ENCODE results near the gene EFCAB6. TPM values are rescaled to one million over a fixed set of nuclear protein-coding genes. Genes with fewer than 3 reads are reported as not detected.

Gene EFCAB6
- total RNA-seq, 1 experiment from 2014 or later = 0.94 TPM

DNA sequence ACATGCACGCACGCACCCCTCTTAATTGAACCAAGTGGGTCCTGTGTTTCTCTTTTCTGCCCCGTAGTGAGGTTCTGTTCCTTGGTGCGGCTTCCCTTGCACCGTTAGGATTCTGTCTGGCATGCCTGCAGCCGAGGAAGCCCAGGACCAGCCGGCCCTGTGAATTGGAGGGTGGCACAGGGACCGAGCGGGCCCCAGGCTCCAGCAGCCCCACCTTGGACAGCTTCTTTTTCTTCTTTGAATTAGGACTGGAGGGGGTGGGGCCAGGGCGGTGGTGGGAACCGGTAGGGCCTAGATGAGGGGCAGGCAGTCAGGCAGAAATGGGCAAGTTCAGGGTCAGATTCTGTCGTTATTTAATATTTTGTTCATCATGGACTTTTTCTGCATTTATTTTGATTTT, 305.6 kb downstream of the EFCAB6 start (continued):
- TF ChIP-seq IRF1 (CRISPR knock-in tag; IDR thresholded peaks at IDR 0.05) (no peak), SOX15 (CRISPR knock-in tag; IDR thresholded peaks at IDR 0.05) (no peak)

DNA sequence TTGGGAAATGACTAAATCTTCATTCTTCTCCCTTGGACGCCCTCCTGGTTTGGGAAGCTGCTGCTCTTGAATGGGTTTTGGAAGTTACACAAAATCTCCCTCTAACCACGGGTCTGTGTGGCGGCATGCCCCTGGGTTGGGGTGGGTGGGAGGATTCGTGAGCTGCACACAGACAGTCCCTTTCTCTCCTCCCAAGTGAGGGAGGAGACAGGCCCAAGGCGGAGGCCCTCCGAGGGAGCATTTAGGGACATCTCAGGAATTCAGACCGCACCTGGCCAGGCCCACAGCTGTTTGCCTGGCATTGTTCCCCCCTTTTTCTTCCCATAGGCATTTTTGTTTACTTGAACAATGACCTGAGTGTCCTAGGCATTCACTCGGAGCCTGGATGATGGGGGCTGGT, 306.2 kb downstream of the EFCAB6 start:
- no peak for DNase-seq (ENCODE audit: low spot score)
- Mint-ChIP-seq H3K27ac (no peak overlapping the region), H3K9me3 (no peaks in the 10 kb centered on the region), H3K27me3 (ENCODE audit: low read depth) (no peaks in the 10 kb centered on the region), H3K4me1 (no peaks in the 10 kb centered on the region), H3K4me3 (no peak overlapping the region), H3K36me3 (no peaks in the 10 kb centered on the region)
- ChIA-PET CTCF (interaction anchor here (1.4 kb wide), 1 partner anchor 10 kb away, joined by 8 read pairs; no protein-coding TSS in a partner anchor), POLR2A (no interaction called here)
- TF ChIP-seq ELF4 (CRISPR knock-in tag; IDR thresholded peaks at IDR 0.05; ENCODE audit: low read depth) (no peak), MXD4 (CRISPR knock-in tag; IDR thresholded peaks at IDR 0.05; ENCODE audit: borderline replicate concordance) (no peak), ATF6 (CRISPR knock-in tag; IDR thresholded peaks at IDR 0.05) (no peak), EMX1 (CRISPR knock-in tag; IDR thresholded peaks at IDR 0.05) (no peak), MYBL2 (CRISPR knock-in tag; IDR thresholded peaks at IDR 0.05) (no peak), ATF1 (CRISPR knock-in tag; IDR thresholded peaks at IDR 0.05) (no peak), ZNF219 (CRISPR knock-in tag; IDR thresholded peaks at IDR 0.05; ENCODE audit: borderline replicate concordance) (no peak), GABPB1 (CRISPR knock-in tag; IDR thresholded peaks at IDR 0.05) (no peak), ZNF232 (CRISPR knock-in tag; IDR thresholded peaks at IDR 0.05) (no peak), ESRRA (CRISPR knock-in tag; IDR thresholded peaks at IDR 0.05; ENCODE audit: borderline replicate concordance) (no peak), HMGA2 (CRISPR knock-in tag; IDR thresholded peaks at IDR 0.05) (no peak), ZNF317 (CRISPR knock-in tag; IDR thresholded peaks at IDR 0.05; ENCODE audit: borderline replicate concordance, low read depth) (no peak), MAX (CRISPR knock-in tag; IDR thresholded peaks at IDR 0.05) (no peak), RORB (CRISPR knock-in tag; IDR thresholded peaks at IDR 0.05) (no peak), SOX15 (CRISPR knock-in tag; IDR thresholded peaks at IDR 0.05) (no peak), CREB1 (CRISPR knock-in tag; IDR thresholded peaks at IDR 0.05) (no peak)
- TF ChIP-seq, protein P1, sequence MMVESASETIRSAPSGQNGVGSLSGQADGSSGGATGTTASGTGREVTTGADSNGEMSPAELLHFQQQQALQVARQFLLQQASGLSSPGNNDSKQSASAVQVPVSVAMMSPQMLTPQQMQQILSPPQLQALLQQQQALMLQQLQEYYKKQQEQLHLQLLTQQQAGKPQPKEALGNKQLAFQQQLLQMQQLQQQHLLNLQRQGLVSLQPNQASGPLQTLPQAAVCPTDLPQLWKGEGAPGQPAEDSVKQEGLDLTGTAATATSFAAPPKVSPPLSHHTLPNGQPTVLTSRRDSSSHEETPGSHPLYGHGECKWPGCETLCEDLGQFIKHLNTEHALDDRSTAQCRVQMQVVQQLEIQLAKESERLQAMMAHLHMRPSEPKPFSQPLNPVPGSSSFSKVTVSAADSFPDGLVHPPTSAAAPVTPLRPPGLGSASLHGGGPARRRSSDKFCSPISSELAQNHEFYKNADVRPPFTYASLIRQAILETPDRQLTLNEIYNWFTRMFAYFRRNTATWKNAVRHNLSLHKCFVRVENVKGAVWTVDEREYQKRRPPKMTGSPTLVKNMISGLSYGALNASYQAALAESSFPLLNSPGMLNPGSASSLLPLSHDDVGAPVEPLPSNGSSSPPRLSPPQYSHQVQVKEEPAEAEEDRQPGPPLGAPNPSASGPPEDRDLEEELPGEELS (CRISPR knock-in tag; IDR thresholded peaks at IDR 0.05) = no peak
- TF ChIP-seq, protein P2, sequence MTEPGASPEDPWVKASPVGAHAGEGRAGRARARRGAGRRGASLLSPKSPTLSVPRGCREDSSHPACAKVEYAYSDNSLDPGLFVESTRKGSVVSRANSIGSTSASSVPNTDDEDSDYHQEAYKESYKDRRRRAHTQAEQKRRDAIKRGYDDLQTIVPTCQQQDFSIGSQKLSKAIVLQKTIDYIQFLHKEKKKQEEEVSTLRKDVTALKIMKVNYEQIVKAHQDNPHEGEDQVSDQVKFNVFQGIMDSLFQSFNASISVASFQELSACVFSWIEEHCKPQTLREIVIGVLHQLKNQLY (CRISPR knock-in tag; IDR thresholded peaks at IDR 0.05) = no peak
- no peak for ATAC-seq

DNA sequence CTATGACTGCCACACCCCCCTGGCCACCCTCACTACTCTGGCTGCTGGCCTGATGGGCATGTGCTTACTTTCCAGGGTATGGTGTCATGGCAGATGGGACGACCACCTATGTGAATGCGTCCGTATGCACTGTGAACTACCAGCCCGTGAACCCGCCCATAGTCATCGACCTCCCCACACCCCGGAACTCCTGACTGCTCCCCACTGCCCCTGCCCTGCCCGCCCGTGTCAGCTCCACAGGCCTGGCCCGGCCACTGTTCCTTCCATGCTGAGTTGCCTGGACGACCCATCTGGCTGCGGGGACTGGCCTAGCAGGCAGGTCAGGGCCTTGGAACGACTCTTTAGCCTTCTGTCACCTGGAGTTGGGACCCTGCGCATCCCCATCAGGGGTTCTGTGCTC, 306.7 kb downstream of the EFCAB6 start:
- H3K4me3 Mint-ChIP-seq = no peak overlapping the region
- H3K27me3 Mint-ChIP-seq (ENCODE audit: low read depth) = no peaks in the 10 kb centered on the region
- no peaks in the 10 kb centered on the region for H3K36me3 Mint-ChIP-seq
- TF ChIP-seq, protein P3, sequence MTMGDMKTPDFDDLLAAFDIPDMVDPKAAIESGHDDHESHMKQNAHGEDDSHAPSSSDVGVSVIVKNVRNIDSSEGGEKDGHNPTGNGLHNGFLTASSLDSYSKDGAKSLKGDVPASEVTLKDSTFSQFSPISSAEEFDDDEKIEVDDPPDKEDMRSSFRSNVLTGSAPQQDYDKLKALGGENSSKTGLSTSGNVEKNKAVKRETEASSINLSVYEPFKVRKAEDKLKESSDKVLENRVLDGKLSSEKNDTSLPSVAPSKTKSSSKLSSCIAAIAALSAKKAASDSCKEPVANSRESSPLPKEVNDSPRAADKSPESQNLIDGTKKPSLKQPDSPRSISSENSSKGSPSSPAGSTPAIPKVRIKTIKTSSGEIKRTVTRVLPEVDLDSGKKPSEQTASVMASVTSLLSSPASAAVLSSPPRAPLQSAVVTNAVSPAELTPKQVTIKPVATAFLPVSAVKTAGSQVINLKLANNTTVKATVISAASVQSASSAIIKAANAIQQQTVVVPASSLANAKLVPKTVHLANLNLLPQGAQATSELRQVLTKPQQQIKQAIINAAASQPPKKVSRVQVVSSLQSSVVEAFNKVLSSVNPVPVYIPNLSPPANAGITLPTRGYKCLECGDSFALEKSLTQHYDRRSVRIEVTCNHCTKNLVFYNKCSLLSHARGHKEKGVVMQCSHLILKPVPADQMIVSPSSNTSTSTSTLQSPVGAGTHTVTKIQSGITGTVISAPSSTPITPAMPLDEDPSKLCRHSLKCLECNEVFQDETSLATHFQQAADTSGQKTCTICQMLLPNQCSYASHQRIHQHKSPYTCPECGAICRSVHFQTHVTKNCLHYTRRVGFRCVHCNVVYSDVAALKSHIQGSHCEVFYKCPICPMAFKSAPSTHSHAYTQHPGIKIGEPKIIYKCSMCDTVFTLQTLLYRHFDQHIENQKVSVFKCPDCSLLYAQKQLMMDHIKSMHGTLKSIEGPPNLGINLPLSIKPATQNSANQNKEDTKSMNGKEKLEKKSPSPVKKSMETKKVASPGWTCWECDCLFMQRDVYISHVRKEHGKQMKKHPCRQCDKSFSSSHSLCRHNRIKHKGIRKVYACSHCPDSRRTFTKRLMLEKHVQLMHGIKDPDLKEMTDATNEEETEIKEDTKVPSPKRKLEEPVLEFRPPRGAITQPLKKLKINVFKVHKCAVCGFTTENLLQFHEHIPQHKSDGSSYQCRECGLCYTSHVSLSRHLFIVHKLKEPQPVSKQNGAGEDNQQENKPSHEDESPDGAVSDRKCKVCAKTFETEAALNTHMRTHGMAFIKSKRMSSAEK (CRISPR knock-in tag; IDR thresholded peaks at IDR 0.05; ENCODE audit: borderline replicate concordance) = no peak
- TF ChIP-seq ZNF121 (CRISPR knock-in tag; IDR thresholded peaks at IDR 0.05) (no peak), TEAD1 (CRISPR knock-in tag; IDR thresholded peaks at IDR 0.05) (no peak), FOXJ3 (CRISPR knock-in tag; IDR thresholded peaks at IDR 0.05; ENCODE audit: borderline replicate concordance) (no peak)
- H3K27ac Mint-ChIP-seq = no peak overlapping the region
- ATAC-seq (no peak), DNase-seq (ENCODE audit: low spot score) (no peak)
- H3K9me3 Mint-ChIP-seq = no peaks in the 10 kb centered on the region
- CTCF ChIA-PET = no interaction called here
- H3K4me1 Mint-ChIP-seq = no peaks in the 10 kb centered on the region
- POLR2A ChIA-PET = no interaction called here
